SIG-M5 treated with dmso at 0.1 percent for 504 hours (cell line): ENCODE results near the gene GPAM.

Source experiments
- DNase-seq: peaks from one replicate; lab custom pipeline; 2025; ENCODE audit not compliant: unreplicated experiment; lab: John Stamatoyannopoulos, UW

The GPAM gene

DNA sequence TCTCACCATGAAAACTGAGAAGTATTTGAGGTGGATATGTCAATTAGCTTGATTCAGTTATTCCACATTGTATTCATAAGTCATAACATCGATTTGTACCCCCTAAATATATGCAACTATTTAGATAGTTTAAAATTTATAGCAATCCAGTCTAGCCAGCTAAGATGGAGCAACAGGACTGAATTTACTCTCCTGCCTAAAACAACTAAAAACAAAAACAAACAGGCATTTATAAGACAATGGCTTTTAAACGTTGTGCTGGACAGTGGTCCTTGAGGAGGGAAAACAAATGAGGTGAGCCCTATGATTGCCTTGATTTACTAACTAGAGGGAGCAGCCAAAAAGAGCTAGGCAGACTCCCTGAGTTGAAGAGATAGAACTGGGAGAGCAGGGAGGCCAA lies 814 bp upstream of the GPAM start:
- no peak for DNase-seq

- DNase-seq = no peak
These were observed 447 bp upstream of the GPAM start for GRCh38 chr10:112184052-112184371.

DNA sequence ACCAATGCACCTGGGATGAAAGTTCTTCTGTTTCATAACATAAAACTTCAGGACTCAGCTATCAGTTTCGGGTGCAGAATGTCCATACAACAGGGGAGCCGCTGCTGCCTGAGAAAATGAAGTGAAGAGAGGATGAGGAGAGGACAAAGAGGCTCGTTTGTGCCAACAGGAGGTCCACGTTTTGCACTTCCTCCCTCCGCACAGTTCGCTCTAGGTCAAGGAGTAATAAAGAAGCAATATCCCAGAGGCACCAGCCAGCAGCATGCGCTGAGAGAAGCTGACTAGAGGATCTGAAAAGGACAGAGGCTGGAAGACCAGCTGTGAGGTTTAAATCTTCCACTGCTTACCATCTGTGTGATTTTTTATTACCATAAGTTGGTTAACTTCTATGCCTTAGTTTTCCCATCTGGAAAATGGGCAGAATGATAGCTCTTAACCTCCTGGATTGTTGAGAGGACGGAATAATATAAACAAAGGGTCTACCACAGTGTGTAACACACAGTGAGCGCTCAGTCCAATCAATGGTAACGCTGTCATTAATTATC lies 709 bp downstream of the GPAM start:
- DNase-seq = no peak

DNA sequence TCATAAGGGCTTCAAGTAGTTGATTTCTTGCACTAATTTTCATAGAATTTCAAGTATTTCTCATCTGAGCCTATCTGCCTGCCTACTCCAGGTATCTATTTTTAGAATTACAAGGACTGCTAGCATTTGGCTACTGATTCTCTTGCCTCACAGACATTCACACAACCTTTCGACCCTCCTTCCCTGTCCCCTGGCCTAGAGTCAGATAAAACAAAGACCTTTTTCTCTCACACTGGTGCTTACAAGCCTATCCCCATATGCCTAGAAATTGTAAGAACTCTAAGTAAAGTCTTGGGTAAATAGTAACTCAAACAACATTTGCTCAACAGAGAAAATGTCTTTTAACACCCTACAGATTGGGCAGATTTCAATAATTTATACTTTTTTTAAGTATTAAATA lies 6.3 kb downstream of the GPAM start:
- DNase-seq = no peak

DNA sequence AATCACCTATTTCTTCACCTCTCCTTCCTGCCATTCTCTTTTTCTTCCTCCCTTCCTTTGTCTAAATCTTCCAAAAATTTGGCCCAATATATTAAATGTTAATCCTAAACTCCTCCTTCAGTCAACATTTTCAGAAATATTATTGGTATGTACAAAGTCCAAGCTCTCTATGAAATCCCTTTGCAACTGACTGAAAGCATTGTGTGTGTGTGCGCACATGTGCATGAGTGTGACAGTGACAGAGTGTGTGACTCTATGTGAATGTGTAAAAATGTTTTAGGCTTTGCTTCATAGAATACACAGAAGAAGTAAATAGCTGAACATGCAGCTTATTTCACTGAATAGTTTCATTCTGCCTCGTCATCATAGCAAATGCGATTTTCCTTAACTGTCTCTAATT lies 7.0 kb downstream of the GPAM start:
- DNase-seq = no peak

DNA sequence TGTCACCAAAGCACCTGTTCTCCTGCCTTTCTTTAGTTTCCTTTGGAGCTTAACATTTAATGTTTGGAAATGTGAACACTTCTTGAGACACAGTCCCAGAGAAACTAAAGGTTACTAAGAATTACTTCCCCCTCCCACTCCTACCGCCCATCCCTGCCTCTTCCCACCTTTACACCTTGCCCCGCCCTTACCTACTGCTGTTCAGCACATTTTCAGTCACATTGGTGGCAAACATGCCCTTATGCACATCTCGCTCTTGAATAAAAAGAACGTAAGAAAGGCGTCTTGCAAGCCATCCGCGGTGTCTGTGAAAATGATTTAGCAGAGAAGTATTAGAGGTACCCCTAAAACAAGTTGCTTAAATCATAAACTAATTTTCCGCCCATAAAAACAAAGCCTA lies 8.2 kb downstream of the GPAM start:
- no peak for DNase-seq

GRCh38 chr10:112173206-112173605 lies 10.4 kb downstream of the GPAM start:
- no peak for DNase-seq

GRCh38 chr10:112168733-112169132 lies 14.8 kb downstream of the GPAM start:
- no peak for DNase-seq

- no peak for DNase-seq
These were observed 16.8 kb downstream of the GPAM start for GRCh38 chr10:112166800-112167199.

- no peak for DNase-seq
These were observed 21.6 kb downstream of the GPAM start for GRCh38 chr10:112161757-112162518.

GRCh38 chr10:112160834-112161233 lies 22.7 kb downstream of the GPAM start:
- no peak for DNase-seq

GRCh38 chr10:112159469-112159868 lies 24.1 kb downstream of the GPAM start:
- DNase-seq = no peak

DNA sequence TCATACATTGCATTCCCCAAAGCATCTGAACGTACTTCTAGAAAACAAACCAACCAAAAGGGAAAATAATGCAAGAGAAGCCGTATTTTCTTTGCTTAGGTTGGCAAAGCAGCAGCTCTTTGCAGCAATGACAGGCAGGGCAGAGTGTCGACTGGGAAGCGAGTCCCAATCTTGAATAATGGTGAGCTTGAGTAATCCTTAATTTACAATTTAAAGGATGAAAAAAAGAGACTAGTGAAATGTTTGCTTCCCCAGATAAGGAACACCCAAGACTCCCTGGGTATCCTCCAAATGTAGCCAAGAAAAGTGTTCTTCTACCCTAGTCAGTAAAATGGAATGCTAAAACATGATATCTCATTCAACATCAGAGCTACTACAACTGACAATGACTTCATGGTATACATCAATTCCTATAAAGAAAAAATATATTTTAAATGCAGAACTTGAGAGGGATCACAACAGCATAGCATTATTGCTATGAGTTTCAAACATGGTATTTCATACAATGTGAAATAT lies 32.0 kb downstream of the GPAM start:
- DNase-seq = no peak

GRCh38 chr10:112148331-112148730 lies 35.2 kb downstream of the GPAM start:
- no peak for DNase-seq

DNA sequence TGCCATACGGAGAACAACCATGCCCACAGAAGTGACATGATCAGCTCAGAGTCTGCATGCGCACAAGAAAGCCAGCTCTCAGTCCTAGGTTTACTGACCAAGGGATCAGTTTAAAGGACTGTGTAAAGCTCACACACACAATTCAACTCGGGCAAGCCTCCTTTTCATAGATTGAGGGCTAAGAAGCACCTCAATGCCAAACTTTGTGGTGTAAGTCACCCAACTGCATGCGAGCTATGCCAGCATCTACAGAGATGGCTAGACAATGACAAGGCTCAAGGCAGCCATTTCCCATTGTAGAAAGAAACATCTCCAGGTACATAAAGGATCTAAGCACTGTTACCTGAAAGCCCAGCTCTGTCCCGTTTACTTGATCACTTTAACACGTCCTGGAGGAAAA lies 36.8 kb downstream of the GPAM start:
- DNase-seq = no peak

DNA sequence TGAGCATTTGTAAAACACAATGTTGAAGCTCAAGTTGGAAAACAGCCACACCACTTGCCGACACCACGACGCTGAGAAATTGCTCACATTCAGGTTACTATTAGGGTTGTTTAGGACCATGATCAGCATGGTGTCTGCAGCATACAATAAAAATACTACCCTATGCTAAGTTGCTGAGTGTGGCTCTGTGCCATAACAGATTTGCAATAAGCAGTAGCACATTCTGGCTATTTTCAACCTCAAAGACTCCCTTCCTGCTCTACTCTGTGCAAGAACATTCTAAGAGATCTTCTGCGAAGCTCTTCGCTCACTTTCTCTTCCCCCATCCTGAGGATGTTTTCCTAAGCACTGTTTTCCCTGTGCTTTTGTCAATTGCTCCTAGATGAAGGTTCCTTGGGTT lies 38.3 kb downstream of the GPAM start:
- no peak for DNase-seq

GRCh38 chr10:112143420-112143819 lies 40.1 kb downstream of the GPAM start:
- no peak for DNase-seq

DNA sequence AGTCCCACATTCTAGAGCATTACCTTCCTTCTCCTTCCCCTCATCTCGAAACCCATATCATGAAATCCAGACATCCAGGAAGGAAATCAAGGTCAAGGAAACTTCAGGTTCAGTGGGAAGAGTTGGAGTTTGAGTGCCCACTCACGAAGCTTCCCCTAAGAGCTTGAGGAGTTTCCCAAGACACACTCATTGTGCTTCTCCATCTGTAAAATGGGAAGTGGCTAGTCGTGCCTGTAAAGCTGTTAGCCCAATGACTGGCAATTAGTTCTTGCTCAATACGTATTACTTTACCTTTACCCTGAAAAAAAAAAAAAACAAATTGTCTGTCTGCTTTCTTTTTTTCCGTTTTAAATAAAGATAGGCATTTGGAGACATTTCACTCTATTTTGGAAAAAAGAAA lies 42.3 kb downstream of the GPAM start:
- DNase-seq = peak; percentile 54

GRCh38 chr10:112140110-112140970 lies 43.2 kb downstream of the GPAM start:
- DNase-seq = peak; percentile 58

DNA sequence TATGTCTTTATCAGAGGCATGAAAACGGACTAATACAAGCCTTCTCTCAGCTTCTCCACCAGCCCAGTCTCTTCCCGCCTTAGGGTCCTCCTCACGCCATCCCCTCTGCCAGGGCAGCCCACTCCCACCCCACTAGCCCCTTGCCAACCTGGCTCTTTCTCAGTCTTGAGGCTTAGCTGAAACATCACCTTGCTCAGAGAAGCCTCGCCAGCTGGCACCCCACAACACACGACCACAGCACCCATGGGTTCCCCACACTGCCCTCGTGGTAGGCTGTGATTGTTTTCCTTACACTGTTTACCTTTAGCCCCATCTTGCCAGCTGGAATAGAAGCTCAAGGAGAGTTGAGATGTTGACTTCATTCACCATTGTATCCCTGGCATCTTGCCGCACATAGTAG lies 44.4 kb downstream of the GPAM start:
- no peak for DNase-seq

DNA sequence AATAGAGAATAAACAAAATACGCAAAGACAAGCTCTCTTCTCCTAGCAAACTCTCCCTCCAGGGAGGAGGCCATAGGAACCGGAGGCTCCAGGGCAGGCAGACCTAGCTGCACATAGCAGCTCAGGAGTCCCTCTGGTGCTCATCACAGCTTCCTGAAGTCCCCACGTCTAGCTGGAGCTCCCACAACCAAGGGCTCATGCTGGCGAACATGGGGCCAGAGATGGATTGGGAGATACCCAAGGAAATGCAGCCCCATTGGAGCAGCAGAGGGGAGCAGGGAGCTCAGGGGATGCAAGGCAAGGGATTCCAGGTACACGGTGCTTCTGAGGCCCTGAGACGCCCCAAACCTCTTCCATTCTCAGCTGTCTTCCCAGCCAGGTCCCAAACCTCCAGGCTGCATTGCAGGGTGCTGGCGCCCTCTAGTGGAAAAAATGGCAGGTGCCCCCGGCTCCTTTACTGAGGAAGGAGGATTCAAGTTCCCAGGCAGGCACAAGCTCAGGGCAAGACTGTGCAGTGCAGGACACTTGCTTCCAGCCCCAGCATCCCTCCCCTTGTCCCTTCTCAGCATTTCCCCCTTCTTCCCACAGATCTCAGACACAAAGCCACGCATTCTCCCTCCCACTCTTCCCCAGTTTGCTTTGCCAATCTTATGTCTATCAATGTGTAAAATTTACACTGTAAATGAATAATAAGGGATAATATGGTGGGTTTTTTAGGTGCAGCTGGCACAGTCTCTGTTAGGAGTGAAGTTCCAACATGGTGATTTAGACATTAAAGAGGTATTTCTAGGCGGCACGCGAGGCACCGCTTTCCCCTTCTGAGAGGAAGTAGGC lies 46.2 kb downstream of the GPAM start:
- DNase-seq = peak; percentile 51
